Measurements from ENCODE around the gene TRIM72. TPM values are rescaled to one million over a fixed set of nuclear protein-coding genes. Genes with fewer than 3 reads are reported as not detected.

The TRIM72 gene
- total and polyA plus RNA-seq, 2 of the 4 experiments (the other 2 are of a cell fraction): not detected

DNA sequence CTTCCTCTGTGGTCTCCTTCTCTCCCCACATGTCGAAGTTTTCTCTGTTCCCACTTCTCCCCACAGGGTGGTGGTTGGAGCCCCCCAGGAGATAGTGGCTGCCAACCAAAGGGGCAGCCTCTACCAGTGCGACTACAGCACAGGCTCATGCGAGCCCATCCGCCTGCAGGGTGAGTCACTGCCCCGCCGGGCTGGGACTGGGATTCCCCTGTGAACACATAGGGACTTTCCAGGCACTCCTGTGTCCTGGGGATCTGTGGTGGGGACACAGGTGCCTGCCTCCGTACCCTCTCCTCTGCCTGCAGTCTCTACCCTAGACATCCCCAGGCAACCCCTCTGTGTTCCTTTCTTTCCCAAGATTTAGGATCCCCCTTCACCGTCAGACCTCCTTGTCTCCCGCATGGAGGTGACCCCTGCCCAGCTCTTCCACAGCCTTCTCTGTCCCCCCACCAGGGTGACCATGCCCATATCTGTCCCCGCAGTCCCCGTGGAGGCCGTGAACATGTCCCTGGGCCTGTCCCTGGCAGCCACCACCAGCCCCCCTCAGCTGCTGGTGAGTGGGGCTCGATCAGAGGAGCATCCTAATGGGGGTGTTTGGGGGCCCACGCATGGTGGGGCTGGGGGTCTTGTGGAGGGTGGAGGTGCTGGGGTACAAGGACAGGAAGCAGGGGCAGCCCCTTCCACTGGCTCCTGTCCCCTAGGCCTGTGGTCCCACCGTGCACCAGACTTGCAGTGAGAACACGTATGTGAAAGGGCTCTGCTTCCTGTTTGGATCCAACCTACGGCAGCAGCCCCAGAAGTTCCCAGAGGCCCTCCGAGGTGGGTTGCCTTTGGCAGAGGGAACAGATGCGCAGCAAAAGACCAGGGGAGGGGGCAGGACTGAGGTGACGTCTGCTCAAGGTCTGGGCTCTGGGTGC is 51.7 kb downstream of the TRIM72 start:
- intact Hi-C loops (cut with micrococcal nuclease): no loop called here
- Histone ChIP-seq H2AK9ac (replicated peaks; ENCODE audit: low read depth, low read length, poor library complexity) (no peak overlapping the region), H4K5ac (ENCODE audit: low read depth, low read length) (no peak overlapping the region), H2BK120ac (ENCODE audit: low read depth, low read length) (no peak overlapping the region), H3K4me3 (ENCODE audit: insufficient read depth, low read depth, low read length) (no peak overlapping the region), H3K9me1 (ENCODE audit: insufficient read depth, low read length) (no peaks in the 10 kb centered on the region), H3K4me2 (ENCODE audit: low read depth, low read length) (no peak overlapping the region), H3K27ac (ENCODE audit: insufficient read depth, low read length) (no peak overlapping the region), H3K9ac (ENCODE audit: low read depth, low read length) (no peak overlapping the region), H4K20me1 (ENCODE audit: insufficient read depth, low read length) (no peaks in the 10 kb centered on the region), H3K36me3 (ENCODE audit: control insufficient read depth, insufficient read depth, low read length) (no peaks in the 10 kb centered on the region), H2BK20ac (ENCODE audit: low read depth, low read length) (no peak overlapping the region), H3K4me1 (ENCODE audit: control insufficient read depth, insufficient read depth, low read length) (no peaks in the 10 kb centered on the region), H2AK5ac (ENCODE audit: low read depth, low read length) (no peak overlapping the region), H2BK5ac (ENCODE audit: low read depth, low read length, poor library complexity, severe bottlenecking) (no peak overlapping the region), H3K27me3 (ENCODE audit: control insufficient read depth, insufficient read depth, low read length) (peaks cover 5% of the 10 kb centered on the region; the same call in 1 of the 2 replicates), H2BK15ac (ENCODE audit: low read depth, low read length) (no peak overlapping the region), H3K18ac (ENCODE audit: low read depth, low read length) (no peak overlapping the region), H2AFZ (replicated peaks; ENCODE audit: low read length, poor library complexity) (peak overlapping the region; percentile 26), H3K56ac (ENCODE audit: extremely low read depth, insufficient read depth, low read length) (no peak overlapping the region), H3K9me3 (ENCODE audit: control insufficient read depth, insufficient read depth, low read length) (no peaks in the 10 kb centered on the region), H3K79me1 (ENCODE audit: low read depth in 1 of 2, low read length in 2 of 2) (no peaks in the 10 kb centered on the region), H3K14ac (replicated peaks; ENCODE audit: low read depth, low read length) (no peak overlapping the region), H4K91ac (ENCODE audit: insufficient read depth, low read depth, low read length) (no peak overlapping the region), H4K8ac (ENCODE audit: low read depth in 2 of 2, low read length in 2 of 2) (no peak overlapping the region), H3K23ac (ENCODE audit: low read depth, low read length) (no peak overlapping the region), H3K4ac (ENCODE audit: low read depth, low read length) (no peak overlapping the region)
- ATAC-seq (ENCODE audit: low read depth) (no peak; the same call in 1 of the 2 replicates), DNase-seq (peak; percentile 60)
- dilution Hi-C loops (cut with HindIII; ENCODE audit: low sequenced_read_pairs, unreplicated experiment): no loop called here
- BruUV-seq (replicated peaks): no TSS peak
- TF ChIP-seq NFE2L2 (IDR thresholded peaks at IDR 0.05; ENCODE audit: low read depth, low read length): no peak
- TF ChIP-seq FOS (IDR thresholded peaks at IDR 0.05; ENCODE audit: low read depth, low read length): peak; percentile 62; the same call in 1 of the 2 replicates
- no peak for TF ChIP-seq CHD1 (IDR thresholded peaks at IDR 0.05; ENCODE audit: low read depth, low read length)
- ChIA-PET CTCF (no interaction called here), POLR2A (ENCODE audit: unreplicated experiment) (no interaction called here)
- in situ Hi-C loops (cut with MboI; ENCODE audit: low sequenced_read_pairs): no loop called here
- WGBS, 2 experiments (ENCODE audit: extremely low coverage in 2 of 2, insufficient read length in 1 of 2): 66% methylated on average over 10 of the region's 20 CpGs; no CpG with 5 or more reads in 1 of the 2 experiments
